ENCODE data around the gene EAF2. TPM values are rescaled to one million over a fixed set of nuclear protein-coding genes. Genes with fewer than 3 reads are reported as not detected.

Gene EAF2
- total and polyA plus RNA-seq, 12 donors: 1.4 to 13.9 (median 5.8) TPM

DNA sequence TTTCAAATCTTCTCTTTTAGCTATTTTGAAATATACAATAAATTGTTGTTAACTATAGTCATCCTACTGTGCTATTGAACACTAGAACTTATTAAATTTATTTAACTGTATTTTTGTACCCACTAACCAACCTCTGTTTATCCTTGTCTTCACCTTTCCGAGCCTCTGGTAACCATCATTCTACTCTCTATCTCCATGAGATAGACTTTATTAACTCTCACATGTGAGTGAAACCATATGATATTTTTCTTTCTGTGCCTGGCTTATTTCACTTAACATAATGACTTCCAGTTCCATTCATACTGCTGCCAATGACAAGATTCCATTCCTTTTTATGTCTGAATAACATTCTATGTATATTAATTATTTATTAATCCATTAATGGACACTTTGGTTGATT is 43.4 kb downstream of the EAF2 start:
- no peaks in the 10 kb centered on the region for H3K9me3 ChIP-seq (replicated peaks in 1 of 3)
- WGBS, 4 donors: 63 to 89% (median 79%) methylated on average over 1 of the region's 1 CpG
- intact Hi-C loops (cut with DNase I): no loop called here
- TF ChIP-seq, protein P1, sequence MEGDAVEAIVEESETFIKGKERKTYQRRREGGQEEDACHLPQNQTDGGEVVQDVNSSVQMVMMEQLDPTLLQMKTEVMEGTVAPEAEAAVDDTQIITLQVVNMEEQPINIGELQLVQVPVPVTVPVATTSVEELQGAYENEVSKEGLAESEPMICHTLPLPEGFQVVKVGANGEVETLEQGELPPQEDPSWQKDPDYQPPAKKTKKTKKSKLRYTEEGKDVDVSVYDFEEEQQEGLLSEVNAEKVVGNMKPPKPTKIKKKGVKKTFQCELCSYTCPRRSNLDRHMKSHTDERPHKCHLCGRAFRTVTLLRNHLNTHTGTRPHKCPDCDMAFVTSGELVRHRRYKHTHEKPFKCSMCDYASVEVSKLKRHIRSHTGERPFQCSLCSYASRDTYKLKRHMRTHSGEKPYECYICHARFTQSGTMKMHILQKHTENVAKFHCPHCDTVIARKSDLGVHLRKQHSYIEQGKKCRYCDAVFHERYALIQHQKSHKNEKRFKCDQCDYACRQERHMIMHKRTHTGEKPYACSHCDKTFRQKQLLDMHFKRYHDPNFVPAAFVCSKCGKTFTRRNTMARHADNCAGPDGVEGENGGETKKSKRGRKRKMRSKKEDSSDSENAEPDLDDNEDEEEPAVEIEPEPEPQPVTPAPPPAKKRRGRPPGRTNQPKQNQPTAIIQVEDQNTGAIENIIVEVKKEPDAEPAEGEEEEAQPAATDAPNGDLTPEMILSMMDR (IDR thresholded peaks at IDR 0.05): no peak
- no peak for TF ChIP-seq POLR2A (IDR thresholded peaks at IDR 0.05)
- DNase-seq: no peak
- H3K4me1 ChIP-seq (replicated peaks in 1 of 2): no peaks in the 10 kb centered on the region
- no peaks in the 10 kb centered on the region for H3K36me3 ChIP-seq (replicated peaks in 1 of 2)
- no peak overlapping the region for H3K4me3 ChIP-seq
- H3K27ac ChIP-seq: no peak overlapping the region
- no peaks in the 10 kb centered on the region for H3K27me3 ChIP-seq

DNA sequence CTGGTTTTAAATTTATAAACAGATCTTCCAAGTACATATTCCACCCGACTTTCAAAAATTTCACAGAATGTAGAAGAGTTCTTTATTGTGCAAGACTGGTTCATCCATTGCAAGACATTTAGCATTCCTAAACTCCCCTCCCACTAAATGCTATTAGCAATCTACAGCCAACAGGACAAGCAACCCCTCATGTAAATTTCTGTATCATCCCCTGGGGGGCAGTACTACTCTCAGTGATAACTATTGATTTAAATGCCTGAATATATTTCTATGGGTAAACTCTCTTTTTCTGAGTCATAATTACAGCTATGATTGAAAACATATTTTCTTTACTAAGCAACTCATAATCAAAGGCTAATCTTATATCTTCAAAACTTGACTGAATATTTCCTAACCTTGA is 48.5 kb downstream of the EAF2 start:
- Histone ChIP-seq H3K27me3 (no peaks in the 10 kb centered on the region), H3K9me3 (replicated peaks in 1 of 3) (no peaks in the 10 kb centered on the region)

DNA sequence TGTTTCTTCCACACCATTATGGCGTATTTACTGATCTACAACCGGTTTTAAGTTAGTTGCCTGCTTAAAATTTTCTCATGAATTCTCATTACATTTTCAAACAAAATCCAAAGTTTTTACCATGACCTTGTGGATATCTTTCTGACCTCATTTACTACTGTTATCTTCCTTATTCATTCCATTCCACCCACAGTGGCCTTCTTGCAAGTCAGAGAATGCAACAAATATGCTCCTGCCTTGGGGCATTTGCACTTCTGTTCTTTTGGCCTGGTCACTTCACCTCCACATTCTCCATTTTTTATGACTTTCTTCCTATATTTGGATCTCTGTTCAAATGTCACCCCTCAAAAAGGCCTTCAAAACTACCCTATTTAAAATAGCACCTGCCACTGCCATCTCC is 50.4 kb downstream of the EAF2 start:
- H3K27ac ChIP-seq: no peak overlapping the region
- H3K4me3 ChIP-seq: no peak overlapping the region
- intact Hi-C loops (cut with DNase I): no loop called here
- TF ChIP-seq, protein P1 (IDR thresholded peaks at IDR 0.05): no peak
- TF ChIP-seq POLR2A (IDR thresholded peaks at IDR 0.05): no peak
- WGBS, 4 donors: 90 to 98% (median 95%) methylated on average over 2 of the region's 2 CpGs
- H3K27me3 ChIP-seq: no peaks in the 10 kb centered on the region
- H3K36me3 ChIP-seq (replicated peaks in 1 of 2): no peaks in the 10 kb centered on the region
- no peak for DNase-seq
- no peaks in the 10 kb centered on the region for H3K9me3 ChIP-seq (replicated peaks in 1 of 3)
- H3K4me1 ChIP-seq (replicated peaks in 1 of 2): no peaks in the 10 kb centered on the region

More for the DNA sequence above, 48.5 kb downstream of the EAF2 start:
- DNase-seq: no peak
- 15 to 44% (median 26%) methylated on average over 1 of the region's 1 CpG for WGBS, 4 donors
- Histone ChIP-seq H3K4me1 (replicated peaks in 1 of 2) (no peaks in the 10 kb centered on the region), H3K36me3 (replicated peaks in 1 of 2) (no peaks in the 10 kb centered on the region), H3K4me3 (no peak overlapping the region), H3K27ac (no peak overlapping the region)
- no peak for TF ChIP-seq POLR2A (IDR thresholded peaks at IDR 0.05)
- TF ChIP-seq, protein P1 (IDR thresholded peaks at IDR 0.05): peak in 3 of 6 experiments; percentile 21 to 29 (median 23)
- intact Hi-C loops (cut with DNase I): no loop called here

DNA sequence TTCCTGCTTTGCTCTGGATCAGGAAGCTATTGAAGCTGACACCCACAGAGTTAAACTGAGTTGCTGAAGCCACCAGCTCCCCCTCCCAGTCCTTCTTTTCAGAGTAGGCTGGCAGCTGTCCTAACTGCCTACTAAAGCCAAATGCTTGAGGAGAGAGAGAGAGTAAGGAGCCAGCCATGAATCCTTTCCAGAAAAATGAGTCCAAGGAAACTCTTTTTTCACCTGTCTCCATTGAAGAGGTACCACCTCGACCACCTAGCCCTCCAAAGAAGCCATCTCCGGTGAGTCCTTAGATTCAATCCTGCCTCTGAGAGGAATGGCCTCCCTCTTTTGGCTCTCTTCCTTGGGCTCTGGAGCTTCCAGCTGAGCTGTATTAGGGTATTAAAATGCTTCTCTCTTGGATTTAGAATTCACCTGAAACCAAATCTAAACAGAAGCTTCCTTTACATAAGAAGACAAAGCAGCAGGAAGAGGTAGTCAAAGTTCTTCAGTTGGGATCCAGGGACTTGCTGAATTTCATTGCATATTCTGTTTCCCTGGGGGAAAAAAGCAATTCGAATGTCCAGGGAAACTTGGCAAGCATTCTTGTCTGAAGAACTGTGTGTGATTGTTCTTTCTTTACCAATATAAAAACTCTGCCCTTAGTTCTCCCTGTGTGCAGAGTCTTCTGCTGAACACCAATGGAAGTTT is 59.4 kb downstream of the EAF2 start, which contains the start of gene SLC15A2:
Gene SLC15A2 (plus strand): TSS at position 101 of the 690 bp plus-strand sequence. CDS start 76 bp downstream, at position 177.
- TF ChIP-seq, protein P1 (IDR thresholded peaks at IDR 0.05): no peak
- TF ChIP-seq POLR2A (IDR thresholded peaks at IDR 0.05): no peak
- WGBS, 4 donors: 29 to 38% (median 35%) methylated on average over 3 of the region's 3 CpGs
- Histone ChIP-seq H3K27ac (no peak within 1 kb of the TSS), H3K27me3 (no peaks in the 10 kb centered on the region), H3K9me3 (replicated peaks in 1 of 3) (no peaks in the 10 kb centered on the region), H3K4me3 (no peak within 1 kb of the TSS), H3K36me3 (replicated peaks in 1 of 2) (no peaks in the 10 kb centered on the region), H3K4me1 (replicated peaks in 1 of 2) (peaks cover 0 to 8% of the 10 kb centered on the region in 2 donors)
- peak in 4 of 7 donors; percentile 17 to 19 (median 18) for DNase-seq
- intact Hi-C loops (cut with DNase I): no loop called here

All from adrenal gland (tissue), 12 donors.